Neural cell (in vitro differentiated cells): ENCODE measurements around the gene TLE4. TPM values are rescaled to one million over a fixed set of nuclear protein-coding genes. Genes with fewer than 3 reads are reported as not detected.

Experiments used
- H2AFZ ChIP-seq: fragments of 200-600, 300-800 bp; sonication (generic), shearing (Covaris generic); 2 replicates; pipeline ENCODE4 v1.6.0; 2014; ENCODE audit warnings: low read depth, mild to moderate bottlenecking, antibody characterized with exemption, low read length, moderate library complexity
- H3F3A ChIP-seq: fragments of 200-600 bp; shearing (Covaris generic); 2 replicates; pipeline ENCODE4 v1.6.1; 2016; ENCODE audit warnings: mild to moderate bottlenecking, moderate library complexity, mixed read lengths, antibody characterized with exemption, low read length; ENCODE audit not compliant: insufficient read depth, poor library complexity, severe bottlenecking
- H3K27ac ChIP-seq: fragments of 200-600, 300-800 bp; sonication (generic), shearing (Covaris generic); 2 replicates; pipeline ENCODE4 v1.5.1; 2014; ENCODE audit warnings: mild to moderate bottlenecking, low read length, moderate library complexity
- H3K27me3 ChIP-seq: fragments of 300-800, 200-600 bp; sonication (generic), shearing (Covaris generic); 2 replicates; pipeline ENCODE4 v1.6.0; 2014; ENCODE audit warnings: mild to moderate bottlenecking, low read depth, low read length, moderate library complexity; ENCODE audit not compliant: insufficient read depth
- H3K36me3 ChIP-seq: fragments of 300-800, 200-600 bp; sonication (generic), shearing (Covaris generic); 2 replicates; pipeline ENCODE4 v1.5.1; 2014; ENCODE audit warnings: mild to moderate bottlenecking, antibody characterized with exemption, low read length, moderate library complexity; ENCODE audit not compliant: insufficient read depth
- H3K4me2 ChIP-seq: fragments of 300-800, 200-600 bp; sonication (generic), shearing (Covaris generic); 2 replicates; pipeline ENCODE4 v1.6.0; 2014; ENCODE audit warnings: mild to moderate bottlenecking, low read length
- H3K4me3 ChIP-seq: fragments of 300-800, 200-600 bp; sonication (generic), shearing (Covaris generic); 2 replicates; pipeline ENCODE4 v1.5.1; 2014; ENCODE audit warnings: mild to moderate bottlenecking, low read length, moderate library complexity
- H3K79me2 ChIP-seq: fragments of 200-600 bp; shearing (Covaris generic); replicated peaks from 2 replicates; pipeline ENCODE4 v1.6.0; 2014; ENCODE audit warnings: mild to moderate bottlenecking, low read length, moderate library complexity; ENCODE audit not compliant: insufficient read depth
- H3K9ac ChIP-seq: fragments of 300-800, 200-600 bp; sonication (generic), shearing (Covaris generic); 2 replicates; pipeline ENCODE4 v1.6.1; 2016; ENCODE audit warnings: mild to moderate bottlenecking, low read length, mixed read lengths
- H3K9me2 ChIP-seq: fragments of 200-600 bp; shearing (Covaris generic); 2 replicates; pipeline ENCODE4 v1.6.1; 2016; ENCODE audit warnings: mild to moderate bottlenecking, low read length, mixed read lengths; ENCODE audit not compliant: insufficient read depth
- H3K9me3 ChIP-seq: fragments of 200-600, 300-800 bp; sonication (generic), shearing (Covaris generic); 2 replicates; pipeline ENCODE4 v1.6.1; 2016; ENCODE audit warnings: mild to moderate bottlenecking, mixed run types, low read length, moderate library complexity, mixed read lengths
- H4K20me1 ChIP-seq: fragments of 200-600 bp; shearing (Covaris generic); 2 replicates; pipeline ENCODE4 v1.6.1; 2016; ENCODE audit warnings: mild to moderate bottlenecking, mixed run types; ENCODE audit not compliant: insufficient read depth
- EZH2 ChIP-seq: fragments of 200-600, 300-800 bp; shearing (Covaris generic), sonication (generic); IDR thresholded peaks from 2 replicates; pipeline ENCODE4 v1.6.1; 2014; ENCODE audit warnings: antibody characterized with exemption, low read length, borderline replicate concordance, mild to moderate bottlenecking; ENCODE audit not compliant: insufficient read depth, poor library complexity, severe bottlenecking
- MXI1 ChIP-seq: fragments of 450-650 bp; conservative IDR thresholded peaks from 2 replicates; pipeline ENCODE4 v1.6.1; 2014; ENCODE audit warnings: antibody characterized with exemption, mild to moderate bottlenecking; ENCODE audit not compliant: poor library complexity, severe bottlenecking
- POLR2AphosphoS5 ChIP-seq: IDR thresholded peaks from 2 replicates; pipeline ENCODE4 v1.6.1; 2012
- SMC3 ChIP-seq: fragments of 450-650 bp; conservative IDR thresholded peaks from 2 replicates; pipeline ENCODE4 v1.6.1; 2014; ENCODE audit warnings: antibody characterized with exemption, mild to moderate bottlenecking, moderate library complexity; ENCODE audit not compliant: poor library complexity
- TAF1 ChIP-seq: IDR thresholded peaks from 2 replicates; pipeline ENCODE4 v1.6.1; 2012; ENCODE audit warnings: low read depth
- polyA plus RNA-seq: library from polyadenylated mRNA; depleted of rRNA; stranded (reverse); fragments of >200 nt; gene quantifications from 2 replicates; pipeline ENCODE4 v1.2.3, GENCODE V29; 2014
- TF ChIP-seq, protein P1 (sequence below): fragments of 450-650 bp; IDR thresholded peaks from 2 replicates; pipeline ENCODE4 v1.5.1; 2014; ENCODE audit warnings: antibody characterized with exemption, mild to moderate bottlenecking, moderate library complexity; ENCODE audit not compliant: poor library complexity, severe bottlenecking
- TF ChIP-seq, protein P2 (sequence below): IDR thresholded peaks from 2 replicates; pipeline ENCODE4 v1.6.1; 2012; ENCODE audit warnings: borderline replicate concordance

Gene TLE4
- polyA plus RNA-seq, 1 donor from 2014 or later: 143 TPM

DNA sequence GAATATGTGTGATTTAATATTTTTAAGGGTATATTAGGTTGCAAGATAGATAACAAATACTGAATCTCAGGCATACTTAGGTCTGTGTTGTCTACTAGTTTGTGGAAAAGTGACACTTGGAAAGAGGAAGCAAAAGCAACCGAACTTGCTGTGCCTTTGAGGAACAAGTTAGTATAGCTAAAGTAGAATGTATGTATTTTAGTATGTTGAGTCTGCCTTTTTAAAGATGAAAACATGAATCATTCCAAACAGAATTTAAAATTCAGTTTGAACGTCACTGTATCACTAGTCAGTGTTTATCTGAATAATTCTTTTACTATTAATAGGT is 12.9 kb downstream of the TLE4 start:
- Histone ChIP-seq H3F3A (no peaks in the 10 kb centered on the region), H3K27ac (no peak overlapping the region), H3K9me2 (no peaks in the 10 kb centered on the region), H3K36me3 (peaks cover 18% of the 10 kb centered on the region), H3K9ac (no peak overlapping the region), H4K20me1 (peaks cover 15% of the 10 kb centered on the region), H3K4me2 (no peak overlapping the region), H2AFZ (no peak overlapping the region), H3K79me2 (peaks cover 99% of the 10 kb centered on the region), H3K27me3 (no peaks in the 10 kb centered on the region), H3K4me3 (peak overlapping the region; percentile 21), H3K9me3 (no peaks in the 10 kb centered on the region)
- TF ChIP-seq TAF1: no peak
- no peak for TF ChIP-seq SMC3
- TF ChIP-seq EZH2: no peak
- TF ChIP-seq, protein P1, sequence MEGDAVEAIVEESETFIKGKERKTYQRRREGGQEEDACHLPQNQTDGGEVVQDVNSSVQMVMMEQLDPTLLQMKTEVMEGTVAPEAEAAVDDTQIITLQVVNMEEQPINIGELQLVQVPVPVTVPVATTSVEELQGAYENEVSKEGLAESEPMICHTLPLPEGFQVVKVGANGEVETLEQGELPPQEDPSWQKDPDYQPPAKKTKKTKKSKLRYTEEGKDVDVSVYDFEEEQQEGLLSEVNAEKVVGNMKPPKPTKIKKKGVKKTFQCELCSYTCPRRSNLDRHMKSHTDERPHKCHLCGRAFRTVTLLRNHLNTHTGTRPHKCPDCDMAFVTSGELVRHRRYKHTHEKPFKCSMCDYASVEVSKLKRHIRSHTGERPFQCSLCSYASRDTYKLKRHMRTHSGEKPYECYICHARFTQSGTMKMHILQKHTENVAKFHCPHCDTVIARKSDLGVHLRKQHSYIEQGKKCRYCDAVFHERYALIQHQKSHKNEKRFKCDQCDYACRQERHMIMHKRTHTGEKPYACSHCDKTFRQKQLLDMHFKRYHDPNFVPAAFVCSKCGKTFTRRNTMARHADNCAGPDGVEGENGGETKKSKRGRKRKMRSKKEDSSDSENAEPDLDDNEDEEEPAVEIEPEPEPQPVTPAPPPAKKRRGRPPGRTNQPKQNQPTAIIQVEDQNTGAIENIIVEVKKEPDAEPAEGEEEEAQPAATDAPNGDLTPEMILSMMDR: no peak
- no peak for TF ChIP-seq POLR2AphosphoS5
- no peak for TF ChIP-seq MXI1

DNA sequence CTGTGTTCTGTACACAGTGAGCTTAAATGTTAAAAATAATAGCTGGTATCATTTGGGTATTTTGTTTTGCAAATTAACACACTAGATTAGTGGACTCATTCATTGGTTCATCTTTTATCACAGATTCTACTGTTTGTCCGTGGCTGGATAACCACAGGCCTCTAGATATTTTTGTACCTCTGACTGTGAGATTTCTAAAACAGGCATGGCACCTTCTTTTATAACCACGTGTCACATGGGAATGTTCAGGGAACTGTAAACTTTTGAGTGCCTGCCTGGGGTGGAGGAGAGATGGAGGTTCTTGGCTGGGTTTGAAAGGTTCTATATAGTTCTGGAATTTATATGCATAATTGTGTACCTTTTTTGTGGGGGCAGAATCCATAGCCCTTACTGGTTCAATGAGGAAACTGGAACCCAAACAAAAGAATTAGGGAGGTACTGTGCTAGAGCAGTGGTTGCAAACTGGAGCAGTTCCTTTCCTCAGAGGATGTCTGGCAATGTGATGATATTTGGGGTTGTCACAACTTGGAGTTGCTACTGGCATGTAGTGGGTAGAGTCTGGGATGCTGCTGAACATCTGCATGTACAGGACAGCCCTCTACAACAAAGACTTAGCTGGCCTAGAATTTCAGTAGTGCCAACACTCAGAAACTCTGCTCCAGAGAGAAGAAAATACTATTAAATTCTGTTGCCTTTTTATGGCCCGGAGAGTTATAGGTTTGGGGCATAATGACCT is 16.9 kb downstream of the TLE4 start:
- H4K20me1 ChIP-seq: peaks cover 8% of the 10 kb centered on the region

More for the DNA sequence above, 16.9 kb downstream of the TLE4 start:
- Histone ChIP-seq H3K9ac (no peak overlapping the region), H3K9me3 (no peaks in the 10 kb centered on the region), H3K4me3 (no peak overlapping the region), H3K27me3 (no peaks in the 10 kb centered on the region), H3K4me2 (no peak overlapping the region), H3F3A (no peaks in the 10 kb centered on the region), H2AFZ (no peak overlapping the region), H3K79me2 (peaks cover 96% of the 10 kb centered on the region), H3K27ac (no peak overlapping the region), H3K36me3 (peaks cover 11% of the 10 kb centered on the region), H3K9me2 (no peaks in the 10 kb centered on the region)
- TF ChIP-seq SMC3 (no peak), EZH2 (no peak)
- TF ChIP-seq, protein P2, sequence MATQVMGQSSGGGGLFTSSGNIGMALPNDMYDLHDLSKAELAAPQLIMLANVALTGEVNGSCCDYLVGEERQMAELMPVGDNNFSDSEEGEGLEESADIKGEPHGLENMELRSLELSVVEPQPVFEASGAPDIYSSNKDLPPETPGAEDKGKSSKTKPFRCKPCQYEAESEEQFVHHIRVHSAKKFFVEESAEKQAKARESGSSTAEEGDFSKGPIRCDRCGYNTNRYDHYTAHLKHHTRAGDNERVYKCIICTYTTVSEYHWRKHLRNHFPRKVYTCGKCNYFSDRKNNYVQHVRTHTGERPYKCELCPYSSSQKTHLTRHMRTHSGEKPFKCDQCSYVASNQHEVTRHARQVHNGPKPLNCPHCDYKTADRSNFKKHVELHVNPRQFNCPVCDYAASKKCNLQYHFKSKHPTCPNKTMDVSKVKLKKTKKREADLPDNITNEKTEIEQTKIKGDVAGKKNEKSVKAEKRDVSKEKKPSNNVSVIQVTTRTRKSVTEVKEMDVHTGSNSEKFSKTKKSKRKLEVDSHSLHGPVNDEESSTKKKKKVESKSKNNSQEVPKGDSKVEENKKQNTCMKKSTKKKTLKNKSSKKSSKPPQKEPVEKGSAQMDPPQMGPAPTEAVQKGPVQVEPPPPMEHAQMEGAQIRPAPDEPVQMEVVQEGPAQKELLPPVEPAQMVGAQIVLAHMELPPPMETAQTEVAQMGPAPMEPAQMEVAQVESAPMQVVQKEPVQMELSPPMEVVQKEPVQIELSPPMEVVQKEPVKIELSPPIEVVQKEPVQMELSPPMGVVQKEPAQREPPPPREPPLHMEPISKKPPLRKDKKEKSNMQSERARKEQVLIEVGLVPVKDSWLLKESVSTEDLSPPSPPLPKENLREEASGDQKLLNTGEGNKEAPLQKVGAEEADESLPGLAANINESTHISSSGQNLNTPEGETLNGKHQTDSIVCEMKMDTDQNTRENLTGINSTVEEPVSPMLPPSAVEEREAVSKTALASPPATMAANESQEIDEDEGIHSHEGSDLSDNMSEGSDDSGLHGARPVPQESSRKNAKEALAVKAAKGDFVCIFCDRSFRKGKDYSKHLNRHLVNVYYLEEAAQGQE: no peak
